ENCODE data around the gene SUGCT.

DNA sequence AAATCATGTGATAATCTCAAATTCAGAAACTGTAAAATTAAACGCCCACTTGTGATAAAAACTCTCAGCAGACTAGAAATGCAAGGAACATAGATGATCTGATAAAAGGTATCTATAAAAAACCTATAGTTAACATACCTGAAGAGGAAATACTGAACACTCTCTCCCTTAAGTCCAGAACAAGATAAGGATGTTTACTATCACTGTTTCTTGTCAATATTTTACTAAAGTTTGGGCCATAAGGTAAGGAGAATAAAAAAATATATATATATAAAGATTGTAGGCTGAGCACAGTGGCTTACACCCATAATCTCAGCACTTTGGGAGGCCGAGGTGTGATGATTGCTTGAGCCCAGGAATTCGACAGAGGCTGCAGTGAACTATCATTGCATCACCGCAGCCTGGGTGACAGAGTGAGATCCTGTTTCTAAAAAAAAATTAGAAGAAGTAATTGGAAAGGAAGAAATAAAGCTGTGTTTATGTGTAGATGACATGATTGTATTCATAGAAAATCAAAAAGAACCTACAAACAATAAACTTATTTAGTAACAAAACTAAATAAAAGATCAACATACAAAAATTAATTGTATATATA is 28.8 kb upstream of the SUGCT start:
- TF ChIP-seq CTCF (IDR thresholded peaks at IDR 0.05) = no peak
- TF ChIP-seq EP300 (IDR thresholded peaks at IDR 0.05) = no peak

Measured in esophagus muscularis mucosa (tissue), 3 donors.